GM10266 (cell line): ENCODE measurements around the gene LCN9.

ENCODE experiments used
- DNase-seq: peaks from one replicate; pipeline ENCODE4 v3.0.0; 2012; ENCODE audit errors: extremely low spot score
- CTCF ChIP-seq: IDR thresholded peaks from 2 replicates; pipeline ENCODE4 v1.5.1; 2012; ENCODE audit warnings: mild to moderate bottlenecking, low read depth; ENCODE audit not compliant: control insufficient read depth, insufficient read depth; ENCODE audit errors: missing control alignments

Gene LCN9

GRCh38 chr9:135693771-135694170, 30.7 kb downstream of the LCN9 start:
- DNase-seq = no peak
- no peak for TF ChIP-seq CTCF

- no peak for DNase-seq
- TF ChIP-seq CTCF = no peak
These were observed 31.3 kb downstream of the LCN9 start for GRCh38 chr9:135694414-135694813.

GRCh38 chr9:135695036-135695435, 31.9 kb downstream of the LCN9 start:
- TF ChIP-seq CTCF = no peak
- DNase-seq = no peak

- DNase-seq = no peak
- TF ChIP-seq CTCF = no peak
These were observed 32.5 kb downstream of the LCN9 start for GRCh38 chr9:135695642-135696041.

GRCh38 chr9:135696446-135696845, 33.3 kb downstream of the LCN9 start:
- no peak for DNase-seq

GRCh38 chr9:135697226-135697625, 34.1 kb downstream of the LCN9 start:
- DNase-seq = no peak
- no peak for TF ChIP-seq CTCF

More at GRCh38 chr9:135696446-135696845, 33.3 kb downstream of the LCN9 start:
- no peak for TF ChIP-seq CTCF

GRCh38 chr9:135698236-135698635, 35.1 kb downstream of the LCN9 start:
- no peak for TF ChIP-seq CTCF
- DNase-seq = no peak

GRCh38 chr9:135698767-135699166, 35.7 kb downstream of the LCN9 start:
- no peak for DNase-seq

More at GRCh38 chr9:135698767-135699166, 35.7 kb downstream of the LCN9 start:
- TF ChIP-seq CTCF = no peak
